HG03196 (cell line): ENCODE results near the gene CABLES1.

Source experiments
- ATAC-seq: cut with Tn5 transposase; IDR thresholded peaks from one replicate; pipeline ENCODE4 v1.9.1; 2021; ENCODE audit not compliant: unreplicated experiment

The CABLES1 gene

DNA sequence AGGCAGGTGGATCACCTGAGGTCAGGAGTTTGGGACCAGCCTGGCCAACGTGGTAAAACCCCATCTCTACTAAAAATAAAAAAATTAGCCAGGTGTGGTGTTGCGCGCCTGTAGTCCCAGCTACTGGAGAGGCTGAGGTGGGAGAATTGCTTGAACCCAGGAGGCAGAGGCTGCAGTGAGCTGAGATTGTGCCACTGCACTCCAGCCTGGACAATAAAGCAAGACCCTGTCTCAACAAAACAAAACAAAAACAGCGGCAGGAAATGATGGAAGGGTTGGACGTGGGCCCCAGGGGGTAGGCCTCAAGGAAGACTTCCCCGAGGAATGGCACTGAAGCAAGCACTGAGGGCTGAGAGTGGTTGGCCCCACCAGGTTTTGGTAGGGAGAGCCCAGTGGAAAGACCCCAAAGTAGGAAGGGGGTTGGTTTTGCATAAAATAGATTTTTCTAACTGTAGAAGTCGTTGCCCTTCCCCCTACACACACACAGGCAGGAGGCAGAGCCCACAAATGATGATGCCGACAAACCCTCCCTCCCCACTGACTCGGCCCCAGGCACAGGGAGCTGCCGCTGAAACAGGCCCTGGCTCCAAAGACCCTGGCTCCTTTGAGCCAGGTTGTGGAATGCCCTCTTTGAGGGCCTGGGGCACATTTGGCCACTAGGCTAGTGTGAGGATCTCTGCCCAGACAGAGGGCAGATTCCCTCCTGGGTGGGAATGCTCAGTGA, 104.8 kb downstream of the CABLES1 start:
- ATAC-seq: no peak

DNA sequence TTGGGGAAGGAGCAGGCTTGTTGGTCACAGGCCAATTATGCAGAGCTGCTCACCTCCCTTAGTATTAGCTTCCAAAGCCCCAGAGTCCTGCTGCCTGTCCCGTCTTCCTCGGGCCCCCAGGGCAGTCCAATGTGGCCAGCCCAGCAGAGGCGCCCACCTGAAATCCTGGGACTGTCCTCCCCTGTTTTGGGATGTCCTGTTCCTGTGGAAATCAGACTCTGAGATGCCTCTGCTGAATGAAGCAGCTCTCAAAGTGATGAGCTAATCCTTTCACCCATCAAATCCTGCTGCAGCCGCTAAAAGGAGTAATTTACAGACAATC, 105.3 kb downstream of the CABLES1 start:
- no peak for ATAC-seq

- ATAC-seq: peak; percentile 87
These were observed 106.7 kb downstream of the CABLES1 start for GRCh38 chr18:23241833-23242496.

- ATAC-seq: no peak
These were observed 107.9 kb downstream of the CABLES1 start for GRCh38 chr18:23243178-23243577.

DNA sequence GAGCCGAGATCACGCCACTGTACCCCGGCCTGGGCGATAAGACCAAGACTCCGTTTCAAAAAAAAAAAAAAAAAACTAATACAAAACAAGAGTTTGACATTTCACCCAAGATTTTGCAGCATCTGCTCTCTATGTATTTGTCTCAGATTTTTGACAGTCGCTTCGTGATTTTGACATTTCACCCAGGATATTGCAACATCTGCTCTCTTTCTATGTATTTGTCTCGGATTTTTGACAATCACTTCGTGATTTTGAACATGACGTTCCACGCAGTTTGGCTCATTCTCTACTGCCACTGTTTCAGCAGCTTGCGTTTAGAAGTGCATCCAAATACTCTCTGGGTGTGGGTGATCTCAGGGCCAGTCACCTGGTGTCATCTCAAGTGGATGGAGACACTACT, 108.5 kb downstream of the CABLES1 start:
- no peak for ATAC-seq

DNA sequence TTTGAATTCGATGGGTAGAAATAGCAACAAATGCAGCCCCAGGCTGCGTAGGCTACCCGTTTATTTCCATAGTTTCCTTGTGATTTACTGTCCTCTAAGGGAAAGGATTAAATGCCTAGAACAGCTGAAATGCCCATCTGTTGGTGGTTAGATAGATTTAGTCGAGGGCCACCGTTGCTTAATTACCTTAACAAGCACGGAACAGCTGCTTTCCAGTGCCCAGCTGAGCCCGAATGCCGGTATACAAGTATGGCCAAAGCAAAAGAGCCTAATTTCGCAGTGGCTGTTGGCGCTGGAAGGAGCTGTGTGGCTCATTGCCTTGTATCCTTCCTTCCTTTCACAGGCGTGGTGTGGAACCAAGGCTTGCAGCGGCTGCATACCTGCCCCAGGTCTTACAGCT, 109.1 kb downstream of the CABLES1 start:
- ATAC-seq: no peak

GRCh38 chr18:23245461-23245860, 110.2 kb downstream of the CABLES1 start:
- ATAC-seq: no peak

- no peak for ATAC-seq
These were observed 112.0 kb downstream of the CABLES1 start for GRCh38 chr18:23247331-23247730.

- ATAC-seq: no peak
These were observed 112.6 kb downstream of the CABLES1 start for GRCh38 chr18:23247896-23248295.

DNA sequence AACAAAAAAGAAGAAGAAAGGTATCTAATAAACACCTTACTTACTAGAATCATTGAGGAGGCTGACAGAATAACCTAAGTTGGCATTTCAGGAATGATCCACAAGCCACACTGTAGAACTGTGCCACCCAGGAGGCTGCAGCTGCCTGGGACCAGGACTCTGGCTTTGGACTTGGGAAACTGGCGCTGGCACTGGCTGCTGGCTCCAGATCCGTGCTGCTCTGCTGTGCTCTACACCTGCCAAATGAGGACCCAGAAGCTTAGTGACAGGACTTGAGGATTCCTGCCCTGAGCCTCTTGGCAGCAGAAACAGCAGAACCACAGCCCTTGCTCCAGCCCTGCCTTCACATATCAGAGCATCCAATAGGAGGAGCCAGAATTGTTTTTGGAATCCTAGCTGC, 113.5 kb downstream of the CABLES1 start:
- ATAC-seq: no peak

DNA sequence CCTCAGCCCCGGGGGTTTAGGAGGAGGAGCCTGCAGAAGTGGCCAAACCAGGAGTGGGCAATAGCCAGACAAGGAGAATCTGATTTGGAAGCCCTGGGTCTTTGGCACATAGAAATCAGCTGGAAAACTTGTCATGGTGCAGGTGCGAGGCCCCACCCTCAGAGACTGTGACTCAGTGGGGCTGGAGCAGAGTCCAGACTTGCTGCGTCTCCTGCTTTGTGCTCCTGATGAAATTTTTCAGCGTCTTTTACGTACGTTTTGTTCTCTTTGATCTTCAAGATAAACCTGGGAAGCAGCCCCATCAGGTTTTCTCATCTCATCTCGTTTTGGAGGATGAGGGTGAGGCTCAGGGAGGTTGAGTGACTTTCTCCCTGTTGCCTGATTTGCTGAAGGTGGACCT, 114.1 kb downstream of the CABLES1 start:
- no peak for ATAC-seq

GRCh38 chr18:23250893-23251656, 115.8 kb downstream of the CABLES1 start:
- no peak for ATAC-seq

GRCh38 chr18:23253630-23254029, 118.3 kb downstream of the CABLES1 start:
- ATAC-seq: no peak

DNA sequence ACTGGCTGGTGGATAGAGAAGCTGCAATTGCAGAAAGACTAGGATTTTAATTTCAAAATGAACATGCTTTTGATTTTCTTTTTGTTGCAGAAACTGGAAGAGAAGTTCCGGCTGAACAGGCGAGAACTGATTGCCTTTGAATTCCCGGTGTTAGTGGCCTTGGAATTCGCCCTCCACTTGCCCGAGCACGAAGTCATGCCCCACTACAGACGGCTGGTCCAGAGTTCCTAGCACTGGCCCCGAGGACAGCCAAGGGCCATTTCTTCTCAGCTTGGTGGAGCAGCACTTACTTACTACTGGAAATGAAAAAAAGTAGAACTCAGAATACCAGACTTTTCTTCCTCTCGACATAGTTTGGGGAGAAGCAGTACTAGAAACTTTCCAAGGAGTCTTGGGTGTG, 121.9 kb downstream of the CABLES1 start:
- ATAC-seq: no peak

DNA sequence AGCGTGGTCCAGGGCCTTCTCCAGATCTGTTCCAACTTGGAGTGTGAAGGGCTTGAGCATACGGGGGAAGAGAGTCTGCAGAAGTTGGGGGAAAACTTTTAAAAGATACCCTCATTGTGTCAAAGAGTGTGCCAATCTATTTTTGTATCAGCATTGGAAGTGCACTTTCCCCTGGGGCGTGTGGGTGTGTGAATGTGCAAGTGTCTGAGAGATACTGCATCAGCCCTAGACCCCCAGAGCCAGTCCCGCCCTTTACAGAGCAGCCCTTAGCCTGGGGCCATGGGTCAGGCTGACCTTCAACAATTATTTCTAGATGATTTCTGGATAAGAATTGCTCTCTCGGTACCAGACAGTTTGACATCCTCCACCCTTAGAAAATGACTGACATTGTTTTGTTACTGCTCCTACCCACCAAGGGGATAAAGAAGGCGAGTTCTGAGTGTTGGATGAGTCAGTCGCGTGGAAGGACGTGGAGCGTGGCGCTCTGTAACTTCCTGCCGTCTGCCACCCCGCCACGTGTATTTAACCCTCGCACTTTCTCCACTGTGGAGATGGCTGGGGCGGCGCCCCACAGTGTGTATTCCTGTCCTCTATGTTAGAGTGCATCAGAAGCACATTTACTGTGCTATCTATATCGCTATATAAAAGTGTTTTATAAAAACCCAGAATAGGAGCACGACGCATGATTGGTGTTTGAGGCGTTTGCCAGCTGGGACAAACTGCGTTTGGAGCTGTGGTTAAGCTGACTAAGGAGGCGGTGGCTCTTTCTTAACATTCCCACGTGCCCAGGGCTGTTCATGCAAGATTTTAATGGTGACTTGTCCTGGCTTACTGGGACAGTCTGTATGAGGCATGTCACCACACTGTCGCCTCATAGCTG, 122.6 kb downstream of the CABLES1 start:
- no peak for ATAC-seq

GRCh38 chr18:23258566-23259469, 123.5 kb downstream of the CABLES1 start:
- no peak for ATAC-seq

DNA sequence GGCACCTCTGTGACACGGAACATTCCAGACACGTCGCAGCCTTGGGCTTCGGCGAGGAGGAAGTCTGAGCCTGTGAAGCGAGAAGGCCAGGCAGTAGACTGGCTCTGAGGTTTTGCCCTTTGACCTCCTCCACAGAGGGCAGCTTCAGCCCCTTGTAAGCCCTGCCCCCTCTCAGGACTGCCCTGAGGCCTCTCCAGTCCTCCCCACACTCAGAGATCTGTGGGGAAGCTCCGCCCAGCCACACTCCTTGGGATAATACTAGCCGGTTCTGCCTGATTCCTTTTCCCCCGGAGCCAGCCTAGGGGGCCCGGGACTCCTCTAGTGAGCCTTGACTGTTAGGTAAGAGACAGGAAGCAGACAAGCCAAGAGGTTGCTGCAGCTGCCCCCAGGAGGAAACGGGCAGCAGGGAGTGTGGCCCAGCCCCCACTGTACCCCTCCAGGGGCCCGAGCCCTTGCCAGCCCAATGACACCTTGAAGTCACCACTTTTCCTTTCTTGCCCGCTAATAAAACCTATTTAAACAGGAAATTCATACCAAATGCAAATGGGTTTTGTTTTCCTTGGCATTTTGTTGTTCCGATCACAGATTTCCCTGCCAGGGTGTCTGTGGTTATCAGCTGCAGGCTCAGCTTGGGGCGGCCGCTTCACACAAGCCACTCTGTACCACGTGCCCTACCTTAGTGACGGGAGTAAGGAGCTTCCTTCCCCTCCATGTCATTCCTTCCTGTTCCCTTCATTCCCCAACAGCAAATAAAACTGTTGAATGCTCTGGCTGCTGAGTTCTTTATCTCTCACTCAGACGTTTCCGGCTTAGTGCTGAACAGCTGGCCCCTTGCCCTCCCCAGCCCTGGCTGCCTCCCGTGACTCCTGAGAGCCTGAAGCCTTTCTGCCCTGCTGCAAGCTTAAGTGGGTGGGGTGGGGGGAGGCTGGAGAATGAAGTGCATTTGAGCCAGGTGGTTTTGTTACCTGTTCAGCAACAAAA, 124.7 kb downstream of the CABLES1 start:
- peak; percentile 61 for ATAC-seq

GRCh38 chr18:23260926-23261590, 125.8 kb downstream of the CABLES1 start:
- no peak for ATAC-seq
